ENCODE data around the gene UBE2J1.

UBE2J1 gene

GRCh38 chr6:89284963-89285735 lies 67.4 kb downstream of the UBE2J1 start:
- Histone ChIP-seq H3K4me1 (ENCODE audit: insufficient read depth, low read length) (no peaks in the 10 kb centered on the region), H3K27ac (ENCODE audit: low read depth, low read length) (no peak overlapping the region), H3K36me3 (ENCODE audit: insufficient read depth, low read length) (no peaks in the 10 kb centered on the region), H3K4me3 (ENCODE audit: low read depth in 1 of 2, low read length in 2 of 2) (no peak overlapping the region), H3K9ac (ENCODE audit: low read length) (no peak overlapping the region), H3K9me3 (ENCODE audit: low read length) (no peaks in the 10 kb centered on the region), H3K27me3 (ENCODE audit: control insufficient read depth in 1 of 2, insufficient read depth in 2 of 2, low read length in 2 of 2) (no peaks in the 10 kb centered on the region)

DNA sequence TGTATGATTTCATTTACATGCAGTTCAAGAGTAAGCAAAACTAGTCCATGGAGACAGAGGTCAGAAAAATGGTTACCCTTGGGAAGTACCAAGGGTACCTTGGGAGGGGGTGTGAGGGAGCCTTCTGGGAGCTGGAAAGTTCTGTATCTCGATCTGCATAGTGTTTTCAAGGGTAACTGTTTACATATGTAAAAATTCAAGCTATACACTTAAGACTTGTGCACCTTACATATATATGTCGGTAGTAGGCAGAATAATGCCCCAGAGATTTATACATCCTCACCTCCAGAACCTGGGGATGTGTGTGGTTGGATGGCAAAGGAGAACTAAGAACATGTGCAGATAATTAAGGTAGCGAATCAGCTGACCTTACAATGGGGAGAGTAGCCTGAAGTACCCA lies 68.4 kb downstream of the UBE2J1 start:
- no peak overlapping the region for H3K4me3 ChIP-seq (ENCODE audit: low read depth in 1 of 2, low read length in 2 of 2)
- no peaks in the 10 kb centered on the region for H3K36me3 ChIP-seq (ENCODE audit: insufficient read depth, low read length)
- no peaks in the 10 kb centered on the region for H3K27me3 ChIP-seq (ENCODE audit: control insufficient read depth in 1 of 2, insufficient read depth in 2 of 2, low read length in 2 of 2)
- H3K27ac ChIP-seq (ENCODE audit: low read depth, low read length) = no peak overlapping the region
- H3K4me1 ChIP-seq (ENCODE audit: insufficient read depth, low read length) = no peaks in the 10 kb centered on the region
- no peak overlapping the region for H3K9ac ChIP-seq (ENCODE audit: low read length)
- H3K9me3 ChIP-seq (ENCODE audit: low read length) = no peaks in the 10 kb centered on the region

- Histone ChIP-seq H3K27me3 (ENCODE audit: control insufficient read depth in 1 of 2, insufficient read depth in 2 of 2, low read length in 2 of 2) (no peaks in the 10 kb centered on the region), H3K9ac (ENCODE audit: low read length) (no peak overlapping the region), H3K4me1 (ENCODE audit: insufficient read depth, low read length) (no peaks in the 10 kb centered on the region), H3K9me3 (ENCODE audit: low read length) (no peaks in the 10 kb centered on the region), H3K36me3 (ENCODE audit: insufficient read depth, low read length) (no peaks in the 10 kb centered on the region), H3K27ac (ENCODE audit: low read depth, low read length) (no peak overlapping the region), H3K4me3 (ENCODE audit: low read depth in 1 of 2, low read length in 2 of 2) (no peak overlapping the region)
These were observed 69.8 kb downstream of the UBE2J1 start for GRCh38 chr6:89282749-89283148.

GRCh38 chr6:89281779-89282246 lies 70.7 kb downstream of the UBE2J1 start:
- no peaks in the 10 kb centered on the region for H3K36me3 ChIP-seq (ENCODE audit: insufficient read depth, low read length)
- H3K4me3 ChIP-seq (ENCODE audit: low read depth in 1 of 2, low read length in 2 of 2) = no peak overlapping the region
- no peaks in the 10 kb centered on the region for H3K4me1 ChIP-seq (ENCODE audit: insufficient read depth, low read length)
- H3K27me3 ChIP-seq (ENCODE audit: control insufficient read depth in 1 of 2, insufficient read depth in 2 of 2, low read length in 2 of 2) = no peaks in the 10 kb centered on the region
- no peak overlapping the region for H3K9ac ChIP-seq (ENCODE audit: low read length)
- no peak overlapping the region for H3K27ac ChIP-seq (ENCODE audit: low read depth, low read length)
- H3K9me3 ChIP-seq (ENCODE audit: low read length) = no peaks in the 10 kb centered on the region

DNA sequence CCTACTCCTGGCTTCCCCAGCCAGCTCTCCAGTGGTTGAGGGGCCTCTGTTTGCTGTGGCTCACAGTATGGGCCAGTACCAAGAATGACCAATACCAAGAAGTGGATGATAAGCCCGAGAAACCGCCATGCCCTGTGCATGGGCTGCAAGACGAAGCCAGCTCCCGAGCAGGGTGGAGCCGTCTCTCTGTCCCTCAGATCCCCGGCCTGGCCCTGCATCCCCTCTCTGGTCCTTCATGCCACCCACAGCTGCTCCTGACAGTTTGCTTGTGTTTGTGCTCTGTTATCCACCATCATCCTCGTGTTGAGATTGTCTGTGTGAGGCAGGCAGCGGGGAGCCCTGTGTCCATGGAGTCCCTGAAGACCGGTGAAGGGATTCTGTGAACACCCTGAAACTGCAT lies 73.6 kb downstream of the UBE2J1 start:
- no peak overlapping the region for H3K9ac ChIP-seq (ENCODE audit: low read length)
- no peaks in the 10 kb centered on the region for H3K36me3 ChIP-seq (ENCODE audit: insufficient read depth, low read length)
- H3K27ac ChIP-seq (ENCODE audit: low read depth, low read length) = no peak overlapping the region
- no peaks in the 10 kb centered on the region for H3K27me3 ChIP-seq (ENCODE audit: control insufficient read depth in 1 of 2, insufficient read depth in 2 of 2, low read length in 2 of 2)
- H3K4me1 ChIP-seq (ENCODE audit: insufficient read depth, low read length) = no peaks in the 10 kb centered on the region
- H3K4me3 ChIP-seq (ENCODE audit: low read depth in 1 of 2, low read length in 2 of 2) = no peak overlapping the region
- no peaks in the 10 kb centered on the region for H3K9me3 ChIP-seq (ENCODE audit: low read length)
